ENCODE measurements around the gene GAPDHS. TPM values are rescaled to one million over a fixed set of nuclear protein-coding genes. Genes with fewer than 3 reads are reported as not detected.

The GAPDHS gene
- total RNA-seq, 1 experiment from 2014 or later: not detected

- H3K4me1 ChIP-seq (ENCODE audit: insufficient read depth, low read length, poor library complexity, severe bottlenecking): no peaks in the 10 kb centered on the region
- H3K4me3 ChIP-seq (ENCODE audit: low read depth, low read length, poor library complexity, severe bottlenecking): no peak overlapping the region
- ChIA-PET POLR2A (ENCODE audit: low non-redundant PET) (no interaction called here), CTCF (no interaction called here)
- H3K27ac ChIP-seq (ENCODE audit: low read depth, low read length, poor library complexity, severe bottlenecking): no peak overlapping the region
- intact Hi-C loops (cut with micrococcal nuclease; ENCODE audit: unreplicated experiment): no loop called here
- DNase-seq (ENCODE audit: low spot score): no peak
- H3K27me3 ChIP-seq (replicated peaks; ENCODE audit: insufficient read depth, low read depth, low read length, poor library complexity): peaks cover 29% of the 10 kb centered on the region
- TF ChIP-seq CTCF (conservative IDR thresholded peaks at IDR 0.05; ENCODE audit: low read depth, low read length) (no peak), EZH2 (IDR thresholded peaks at IDR 0.05; ENCODE audit: borderline replicate concordance, low read depth, low read length, poor library complexity, severe bottlenecking) (no peak)
- no peaks in the 10 kb centered on the region for H3K9me3 ChIP-seq (ENCODE audit: low read depth, low read length, poor library complexity, severe bottlenecking)
- BruUV-seq (replicated peaks): no TSS peak
- H3K36me3 ChIP-seq (ENCODE audit: insufficient read depth, low read length, poor library complexity, severe bottlenecking): no peaks in the 10 kb centered on the region
Observed at GRCh38 chr19:35522745-35523327, 10.4 kb upstream of the GAPDHS start.

GRCh38 chr19:35524181-35524837 is 8.9 kb upstream of the GAPDHS start:
- no peaks in the 10 kb centered on the region for H3K36me3 ChIP-seq (ENCODE audit: insufficient read depth, low read length, poor library complexity, severe bottlenecking)
- no peak overlapping the region for H3K4me3 ChIP-seq (ENCODE audit: low read depth, low read length, poor library complexity, severe bottlenecking)
- no peak overlapping the region for H3K27ac ChIP-seq (ENCODE audit: low read depth, low read length, poor library complexity, severe bottlenecking)
- no peak for DNase-seq (ENCODE audit: low spot score)
- ChIA-PET POLR2A (ENCODE audit: low non-redundant PET) (no interaction called here), CTCF (no interaction called here)
- H3K9me3 ChIP-seq (ENCODE audit: low read depth, low read length, poor library complexity, severe bottlenecking): no peaks in the 10 kb centered on the region
- intact Hi-C loops (cut with micrococcal nuclease; ENCODE audit: unreplicated experiment): no loop called here
- BruUV-seq (replicated peaks): no TSS peak
- H3K4me1 ChIP-seq (ENCODE audit: insufficient read depth, low read length, poor library complexity, severe bottlenecking): no peaks in the 10 kb centered on the region
- H3K27me3 ChIP-seq (replicated peaks; ENCODE audit: insufficient read depth, low read depth, low read length, poor library complexity): peaks cover 35% of the 10 kb centered on the region
- TF ChIP-seq EZH2 (IDR thresholded peaks at IDR 0.05; ENCODE audit: borderline replicate concordance, low read depth, low read length, poor library complexity, severe bottlenecking) (no peak), CTCF (conservative IDR thresholded peaks at IDR 0.05; ENCODE audit: low read depth, low read length) (no peak)

- ChIA-PET POLR2A (ENCODE audit: low non-redundant PET) (no interaction called here), CTCF (no interaction called here)
- no peaks in the 10 kb centered on the region for H3K9me3 ChIP-seq (ENCODE audit: low read depth, low read length, poor library complexity, severe bottlenecking)
- H3K4me3 ChIP-seq (ENCODE audit: low read depth, low read length, poor library complexity, severe bottlenecking): no peak overlapping the region
- no peak overlapping the region for H3K27ac ChIP-seq (ENCODE audit: low read depth, low read length, poor library complexity, severe bottlenecking)
- no peak for DNase-seq (ENCODE audit: low spot score)
- BruUV-seq (replicated peaks): no TSS peak
- TF ChIP-seq CTCF (conservative IDR thresholded peaks at IDR 0.05; ENCODE audit: low read depth, low read length) (no peak), EZH2 (IDR thresholded peaks at IDR 0.05; ENCODE audit: borderline replicate concordance, low read depth, low read length, poor library complexity, severe bottlenecking) (no peak)
- intact Hi-C loops (cut with micrococcal nuclease; ENCODE audit: unreplicated experiment): no loop called here
- H3K27me3 ChIP-seq (replicated peaks; ENCODE audit: insufficient read depth, low read depth, low read length, poor library complexity): peaks cover 44% of the 10 kb centered on the region
- H3K36me3 ChIP-seq (ENCODE audit: insufficient read depth, low read length, poor library complexity, severe bottlenecking): no peaks in the 10 kb centered on the region
- H3K4me1 ChIP-seq (ENCODE audit: insufficient read depth, low read length, poor library complexity, severe bottlenecking): no peaks in the 10 kb centered on the region
Observed at GRCh38 chr19:35525873-35526272, 7.4 kb upstream of the GAPDHS start.

All from A673 (cell line).